Neural cell (in vitro differentiated cells): ENCODE data around the gene YWHAH. TPM values are rescaled to one million over a fixed set of nuclear protein-coding genes. Genes with fewer than 3 reads are reported as not detected.
"Not testable (repeated sequence)": the region's sequence is repeated elsewhere in the genome, so short reads cannot be mapped to it uniquely, and the experiment has no call there.

ENCODE experiments used
- H2AFZ ChIP-seq: fragments of 200-600, 300-800 bp; sonication (generic), shearing (Covaris generic); 2 replicates; pipeline ENCODE4 v1.6.0; 2014; ENCODE audit warnings: low read depth, mild to moderate bottlenecking, antibody characterized with exemption, low read length, moderate library complexity
- H3F3A ChIP-seq: fragments of 200-600 bp; shearing (Covaris generic); 2 replicates; pipeline ENCODE4 v1.6.1; 2016; ENCODE audit warnings: mild to moderate bottlenecking, moderate library complexity, mixed read lengths, antibody characterized with exemption, low read length; ENCODE audit not compliant: insufficient read depth, poor library complexity, severe bottlenecking
- H3K27ac ChIP-seq: fragments of 200-600, 300-800 bp; sonication (generic), shearing (Covaris generic); 2 replicates; pipeline ENCODE4 v1.5.1; 2014; ENCODE audit warnings: mild to moderate bottlenecking, low read length, moderate library complexity
- H3K27me3 ChIP-seq: fragments of 300-800, 200-600 bp; sonication (generic), shearing (Covaris generic); 2 replicates; pipeline ENCODE4 v1.6.0; 2014; ENCODE audit warnings: mild to moderate bottlenecking, low read depth, low read length, moderate library complexity; ENCODE audit not compliant: insufficient read depth
- H3K36me3 ChIP-seq: fragments of 300-800, 200-600 bp; sonication (generic), shearing (Covaris generic); 2 replicates; pipeline ENCODE4 v1.5.1; 2014; ENCODE audit warnings: mild to moderate bottlenecking, antibody characterized with exemption, low read length, moderate library complexity; ENCODE audit not compliant: insufficient read depth
- H3K4me2 ChIP-seq: fragments of 300-800, 200-600 bp; sonication (generic), shearing (Covaris generic); 2 replicates; pipeline ENCODE4 v1.6.0; 2014; ENCODE audit warnings: mild to moderate bottlenecking, low read length
- H3K4me3 ChIP-seq: fragments of 300-800, 200-600 bp; sonication (generic), shearing (Covaris generic); 2 replicates; pipeline ENCODE4 v1.5.1; 2014; ENCODE audit warnings: mild to moderate bottlenecking, low read length, moderate library complexity
- H3K79me2 ChIP-seq: fragments of 200-600 bp; shearing (Covaris generic); replicated peaks from 2 replicates; pipeline ENCODE4 v1.6.0; 2014; ENCODE audit warnings: mild to moderate bottlenecking, low read length, moderate library complexity; ENCODE audit not compliant: insufficient read depth
- H3K9ac ChIP-seq: fragments of 300-800, 200-600 bp; sonication (generic), shearing (Covaris generic); 2 replicates; pipeline ENCODE4 v1.6.1; 2016; ENCODE audit warnings: mild to moderate bottlenecking, low read length, mixed read lengths
- H3K9me2 ChIP-seq: fragments of 200-600 bp; shearing (Covaris generic); 2 replicates; pipeline ENCODE4 v1.6.1; 2016; ENCODE audit warnings: mild to moderate bottlenecking, low read length, mixed read lengths; ENCODE audit not compliant: insufficient read depth
- H3K9me3 ChIP-seq: fragments of 200-600, 300-800 bp; sonication (generic), shearing (Covaris generic); 2 replicates; pipeline ENCODE4 v1.6.1; 2016; ENCODE audit warnings: mild to moderate bottlenecking, mixed run types, low read length, moderate library complexity, mixed read lengths
- H4K20me1 ChIP-seq: fragments of 200-600 bp; shearing (Covaris generic); 2 replicates; pipeline ENCODE4 v1.6.1; 2016; ENCODE audit warnings: mild to moderate bottlenecking, mixed run types; ENCODE audit not compliant: insufficient read depth
- EP300 ChIP-seq: fragments of 450-650 bp; conservative IDR thresholded peaks from 2 replicates; pipeline ENCODE4 v1.6.1; 2014; ENCODE audit warnings: antibody characterized with exemption, mild to moderate bottlenecking, moderate library complexity; ENCODE audit not compliant: poor library complexity, severe bottlenecking
- EZH2 ChIP-seq: fragments of 200-600, 300-800 bp; shearing (Covaris generic), sonication (generic); IDR thresholded peaks from 2 replicates; pipeline ENCODE4 v1.6.1; 2014; ENCODE audit warnings: antibody characterized with exemption, low read length, borderline replicate concordance, mild to moderate bottlenecking; ENCODE audit not compliant: insufficient read depth, poor library complexity, severe bottlenecking
- MXI1 ChIP-seq: fragments of 450-650 bp; conservative IDR thresholded peaks from 2 replicates; pipeline ENCODE4 v1.6.1; 2014; ENCODE audit warnings: antibody characterized with exemption, mild to moderate bottlenecking; ENCODE audit not compliant: poor library complexity, severe bottlenecking
- POLR2AphosphoS5 ChIP-seq: IDR thresholded peaks from 2 replicates; pipeline ENCODE4 v1.6.1; 2012
- SMC3 ChIP-seq: fragments of 450-650 bp; conservative IDR thresholded peaks from 2 replicates; pipeline ENCODE4 v1.6.1; 2014; ENCODE audit warnings: antibody characterized with exemption, mild to moderate bottlenecking, moderate library complexity; ENCODE audit not compliant: poor library complexity
- TAF1 ChIP-seq: IDR thresholded peaks from 2 replicates; pipeline ENCODE4 v1.6.1; 2012; ENCODE audit warnings: low read depth
- polyA plus RNA-seq: library from polyadenylated mRNA; depleted of rRNA; stranded (reverse); fragments of >200 nt; gene quantifications from 2 replicates; pipeline ENCODE4 v1.2.3, GENCODE V29; 2014
- TF ChIP-seq, protein P1 (sequence below): fragments of 450-650 bp; IDR thresholded peaks from 2 replicates; pipeline ENCODE4 v1.5.1; 2014; ENCODE audit warnings: antibody characterized with exemption, mild to moderate bottlenecking, moderate library complexity; ENCODE audit not compliant: poor library complexity, severe bottlenecking
- TF ChIP-seq, protein P2 (sequence below): IDR thresholded peaks from 2 replicates; pipeline ENCODE4 v1.6.1; 2012; ENCODE audit warnings: borderline replicate concordance

YWHAH gene
- polyA plus RNA-seq, 1 donor from 2014 or later = 300 TPM

DNA sequence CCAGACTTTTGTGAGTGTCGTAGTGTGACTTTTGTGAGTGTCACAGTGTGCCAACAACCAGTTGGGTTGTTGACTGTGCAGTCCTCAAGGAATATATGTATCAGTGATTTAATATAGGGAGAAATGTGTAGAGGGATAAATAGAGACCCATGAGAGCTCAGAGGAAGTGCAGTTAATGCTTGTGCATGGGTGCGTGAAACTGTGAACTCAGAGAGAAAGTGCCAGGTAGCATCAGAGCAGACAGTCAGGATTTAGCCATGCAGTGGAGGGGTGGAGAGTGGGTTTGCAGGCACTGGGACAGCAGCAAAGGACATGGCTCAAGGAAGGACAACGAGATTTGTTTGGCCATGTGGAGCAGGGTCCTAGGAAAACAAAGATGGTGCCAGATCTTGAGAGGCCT is 33.6 kb downstream of the YWHAH start:
- Histone ChIP-seq H3K27me3 (no peaks in the 10 kb centered on the region), H3K36me3 (no peaks in the 10 kb centered on the region), H3K9me3 (no peaks in the 10 kb centered on the region), H3K79me2 (no peaks in the 10 kb centered on the region), H3K9me2 (no peaks in the 10 kb centered on the region), H3F3A (no peaks in the 10 kb centered on the region), H3K9ac (no peak overlapping the region), H2AFZ (peak overlapping the region; percentile 2), H3K27ac (peak overlapping the region; percentile 54), H4K20me1 (no peaks in the 10 kb centered on the region), H3K4me3 (peak overlapping the region; percentile 7), H3K4me2 (no peak overlapping the region)
- TF ChIP-seq MXI1 = no peak
- TF ChIP-seq, protein P1, sequence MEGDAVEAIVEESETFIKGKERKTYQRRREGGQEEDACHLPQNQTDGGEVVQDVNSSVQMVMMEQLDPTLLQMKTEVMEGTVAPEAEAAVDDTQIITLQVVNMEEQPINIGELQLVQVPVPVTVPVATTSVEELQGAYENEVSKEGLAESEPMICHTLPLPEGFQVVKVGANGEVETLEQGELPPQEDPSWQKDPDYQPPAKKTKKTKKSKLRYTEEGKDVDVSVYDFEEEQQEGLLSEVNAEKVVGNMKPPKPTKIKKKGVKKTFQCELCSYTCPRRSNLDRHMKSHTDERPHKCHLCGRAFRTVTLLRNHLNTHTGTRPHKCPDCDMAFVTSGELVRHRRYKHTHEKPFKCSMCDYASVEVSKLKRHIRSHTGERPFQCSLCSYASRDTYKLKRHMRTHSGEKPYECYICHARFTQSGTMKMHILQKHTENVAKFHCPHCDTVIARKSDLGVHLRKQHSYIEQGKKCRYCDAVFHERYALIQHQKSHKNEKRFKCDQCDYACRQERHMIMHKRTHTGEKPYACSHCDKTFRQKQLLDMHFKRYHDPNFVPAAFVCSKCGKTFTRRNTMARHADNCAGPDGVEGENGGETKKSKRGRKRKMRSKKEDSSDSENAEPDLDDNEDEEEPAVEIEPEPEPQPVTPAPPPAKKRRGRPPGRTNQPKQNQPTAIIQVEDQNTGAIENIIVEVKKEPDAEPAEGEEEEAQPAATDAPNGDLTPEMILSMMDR = no peak
- TF ChIP-seq TAF1 = no peak
- no peak for TF ChIP-seq EZH2
- no peak for TF ChIP-seq EP300
- no peak for TF ChIP-seq SMC3
- TF ChIP-seq, protein P2, sequence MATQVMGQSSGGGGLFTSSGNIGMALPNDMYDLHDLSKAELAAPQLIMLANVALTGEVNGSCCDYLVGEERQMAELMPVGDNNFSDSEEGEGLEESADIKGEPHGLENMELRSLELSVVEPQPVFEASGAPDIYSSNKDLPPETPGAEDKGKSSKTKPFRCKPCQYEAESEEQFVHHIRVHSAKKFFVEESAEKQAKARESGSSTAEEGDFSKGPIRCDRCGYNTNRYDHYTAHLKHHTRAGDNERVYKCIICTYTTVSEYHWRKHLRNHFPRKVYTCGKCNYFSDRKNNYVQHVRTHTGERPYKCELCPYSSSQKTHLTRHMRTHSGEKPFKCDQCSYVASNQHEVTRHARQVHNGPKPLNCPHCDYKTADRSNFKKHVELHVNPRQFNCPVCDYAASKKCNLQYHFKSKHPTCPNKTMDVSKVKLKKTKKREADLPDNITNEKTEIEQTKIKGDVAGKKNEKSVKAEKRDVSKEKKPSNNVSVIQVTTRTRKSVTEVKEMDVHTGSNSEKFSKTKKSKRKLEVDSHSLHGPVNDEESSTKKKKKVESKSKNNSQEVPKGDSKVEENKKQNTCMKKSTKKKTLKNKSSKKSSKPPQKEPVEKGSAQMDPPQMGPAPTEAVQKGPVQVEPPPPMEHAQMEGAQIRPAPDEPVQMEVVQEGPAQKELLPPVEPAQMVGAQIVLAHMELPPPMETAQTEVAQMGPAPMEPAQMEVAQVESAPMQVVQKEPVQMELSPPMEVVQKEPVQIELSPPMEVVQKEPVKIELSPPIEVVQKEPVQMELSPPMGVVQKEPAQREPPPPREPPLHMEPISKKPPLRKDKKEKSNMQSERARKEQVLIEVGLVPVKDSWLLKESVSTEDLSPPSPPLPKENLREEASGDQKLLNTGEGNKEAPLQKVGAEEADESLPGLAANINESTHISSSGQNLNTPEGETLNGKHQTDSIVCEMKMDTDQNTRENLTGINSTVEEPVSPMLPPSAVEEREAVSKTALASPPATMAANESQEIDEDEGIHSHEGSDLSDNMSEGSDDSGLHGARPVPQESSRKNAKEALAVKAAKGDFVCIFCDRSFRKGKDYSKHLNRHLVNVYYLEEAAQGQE = no peak
- no peak for TF ChIP-seq POLR2AphosphoS5

DNA sequence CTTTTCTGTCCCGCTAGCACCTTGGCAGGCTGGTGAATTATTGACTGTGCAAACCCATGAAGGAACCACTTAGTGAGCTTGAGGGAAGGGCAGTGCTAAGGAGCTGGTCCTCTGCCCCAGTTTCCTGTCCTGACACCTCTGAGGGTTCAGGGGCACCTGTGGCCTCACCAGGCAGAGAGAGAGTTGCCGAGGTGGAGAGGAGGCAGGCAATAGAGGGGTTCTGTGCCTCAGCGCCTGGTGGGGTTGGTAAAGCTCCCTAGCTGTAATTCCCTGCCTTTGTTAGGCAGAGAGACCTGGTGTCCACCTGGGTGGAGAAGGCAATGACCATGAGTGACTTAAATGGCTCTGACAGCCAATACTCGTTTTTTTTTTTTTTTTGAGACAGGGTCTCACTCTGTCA is 36.3 kb downstream of the YWHAH start:
- no peaks in the 10 kb centered on the region for H3K36me3 ChIP-seq
- no peaks in the 10 kb centered on the region for H3K79me2 ChIP-seq
- H3K9ac ChIP-seq = no peak overlapping the region
- no peaks in the 10 kb centered on the region for H3K9me3 ChIP-seq
- no peaks in the 10 kb centered on the region for H3F3A ChIP-seq
- no peak overlapping the region for H2AFZ ChIP-seq
- H3K27ac ChIP-seq = no peak overlapping the region
- H4K20me1 ChIP-seq = no peaks in the 10 kb centered on the region
- no peaks in the 10 kb centered on the region for H3K9me2 ChIP-seq
- no peaks in the 10 kb centered on the region for H3K27me3 ChIP-seq
- no peak overlapping the region for H3K4me2 ChIP-seq
- TF ChIP-seq, protein P2 = no peak
- no peak overlapping the region for H3K4me3 ChIP-seq

DNA sequence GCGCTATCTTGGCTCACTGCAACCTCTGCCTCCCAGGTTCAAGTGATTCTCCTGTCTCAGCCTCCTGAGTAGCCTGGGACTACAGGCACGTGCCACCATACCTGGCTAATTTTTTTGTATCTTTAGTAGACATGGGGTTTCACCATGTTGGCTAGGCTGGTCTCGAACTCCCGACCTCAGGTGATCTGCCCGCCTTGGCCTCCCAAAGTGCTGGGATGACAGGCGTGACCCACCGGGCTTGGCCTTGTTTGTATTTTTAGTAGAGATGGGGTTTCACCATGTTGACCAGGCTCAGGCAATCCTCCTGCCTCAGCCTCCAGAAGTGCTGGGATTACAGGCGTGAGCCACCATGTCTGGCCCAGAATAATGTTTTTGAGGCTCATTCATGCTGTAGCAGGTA is 37.6 kb downstream of the YWHAH start:
- not testable (repeated sequence) for H3K36me3 ChIP-seq, H3K4me3 ChIP-seq, H4K20me1 ChIP-seq, H3K79me2 ChIP-seq, H3K9me3 ChIP-seq, H3K27ac ChIP-seq, H2AFZ ChIP-seq, H3K9me2 ChIP-seq, H3F3A ChIP-seq, H3K27me3 ChIP-seq, H3K4me2 ChIP-seq, H3K9ac ChIP-seq
